ENCODE data around the gene RNF10. TPM values are rescaled to one million over a fixed set of nuclear protein-coding genes. Genes with fewer than 3 reads are reported as not detected.

RNF10 gene
- total RNA-seq, 1 donor from 2014 or later = 190 TPM

- ATAC-seq (no peak), DNase-seq (no peak)
- no peaks in the 10 kb centered on the region for H3K27me3 ChIP-seq
- H3K36me3 ChIP-seq = peaks cover 97% of the 10 kb centered on the region
- TF ChIP-seq, protein P1, sequence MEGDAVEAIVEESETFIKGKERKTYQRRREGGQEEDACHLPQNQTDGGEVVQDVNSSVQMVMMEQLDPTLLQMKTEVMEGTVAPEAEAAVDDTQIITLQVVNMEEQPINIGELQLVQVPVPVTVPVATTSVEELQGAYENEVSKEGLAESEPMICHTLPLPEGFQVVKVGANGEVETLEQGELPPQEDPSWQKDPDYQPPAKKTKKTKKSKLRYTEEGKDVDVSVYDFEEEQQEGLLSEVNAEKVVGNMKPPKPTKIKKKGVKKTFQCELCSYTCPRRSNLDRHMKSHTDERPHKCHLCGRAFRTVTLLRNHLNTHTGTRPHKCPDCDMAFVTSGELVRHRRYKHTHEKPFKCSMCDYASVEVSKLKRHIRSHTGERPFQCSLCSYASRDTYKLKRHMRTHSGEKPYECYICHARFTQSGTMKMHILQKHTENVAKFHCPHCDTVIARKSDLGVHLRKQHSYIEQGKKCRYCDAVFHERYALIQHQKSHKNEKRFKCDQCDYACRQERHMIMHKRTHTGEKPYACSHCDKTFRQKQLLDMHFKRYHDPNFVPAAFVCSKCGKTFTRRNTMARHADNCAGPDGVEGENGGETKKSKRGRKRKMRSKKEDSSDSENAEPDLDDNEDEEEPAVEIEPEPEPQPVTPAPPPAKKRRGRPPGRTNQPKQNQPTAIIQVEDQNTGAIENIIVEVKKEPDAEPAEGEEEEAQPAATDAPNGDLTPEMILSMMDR (IDR thresholded peaks at IDR 0.05) = no peak
- no peaks in the 10 kb centered on the region for H3K9me3 ChIP-seq
- H3K4me1 ChIP-seq = no peaks in the 10 kb centered on the region
- intact Hi-C loops (cut with DNase I) = no loop called here
- H3K27ac ChIP-seq = no peak overlapping the region
- no peak overlapping the region for H3K4me3 ChIP-seq
Observed at GRCh38 chr12:120562906-120563305, 28.8 kb downstream of the RNF10 start.

DNA sequence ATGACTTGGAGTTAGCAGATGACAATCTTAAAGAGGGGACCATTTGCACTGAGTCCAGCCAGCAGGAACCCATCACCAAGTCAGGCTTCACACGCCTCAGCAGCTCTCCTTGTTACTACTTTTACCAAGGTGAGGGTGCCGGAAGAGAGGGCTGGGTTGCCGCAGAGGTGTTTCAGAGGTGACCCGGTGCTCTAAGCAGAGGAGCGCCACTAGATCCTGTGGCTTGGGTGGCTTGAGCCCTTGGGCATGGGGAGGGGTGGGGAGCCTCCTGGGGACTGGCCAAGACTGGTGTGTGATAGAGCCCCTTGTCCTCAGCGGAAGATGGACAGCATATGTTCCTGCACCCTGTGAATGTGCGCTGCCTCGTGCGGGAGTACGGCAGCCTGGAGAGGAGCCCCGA is 29.3 kb downstream of the RNF10 start:
- H3K27ac ChIP-seq = no peak overlapping the region
- peak; percentile 30 for ATAC-seq
- TF ChIP-seq, protein P1 (IDR thresholded peaks at IDR 0.05) = no peak
- H3K4me3 ChIP-seq = no peak overlapping the region
- intact Hi-C loops (cut with DNase I) = no loop called here
- H3K27me3 ChIP-seq = no peaks in the 10 kb centered on the region
- H3K4me1 ChIP-seq = no peaks in the 10 kb centered on the region
- H3K9me3 ChIP-seq = no peaks in the 10 kb centered on the region
- H3K36me3 ChIP-seq = peaks cover 97% of the 10 kb centered on the region
- no peak for DNase-seq

DNA sequence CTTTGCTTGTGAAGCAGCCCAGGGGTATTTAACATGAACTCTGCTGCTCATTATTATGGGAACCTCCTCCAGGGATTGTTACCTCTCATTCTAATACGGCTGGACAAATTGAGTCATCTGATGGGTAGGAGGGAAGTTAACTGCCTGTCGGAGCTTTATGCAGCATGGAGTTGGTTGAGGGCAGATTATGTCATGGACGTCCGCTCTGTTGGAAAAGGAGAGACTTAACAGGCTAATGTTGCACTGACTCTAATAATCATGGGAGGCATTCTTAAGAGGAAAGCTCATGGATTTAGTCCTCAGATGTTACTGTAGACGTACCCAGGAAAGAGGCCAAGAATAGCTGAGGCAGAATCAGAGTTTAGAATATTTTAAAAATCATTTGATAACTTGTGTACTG is 37.1 kb downstream of the RNF10 start:
- no peak for DNase-seq
- Histone ChIP-seq H3K4me1 (no peaks in the 10 kb centered on the region), H3K27ac (no peak overlapping the region), H3K27me3 (no peaks in the 10 kb centered on the region), H3K4me3 (no peak overlapping the region), H3K9me3 (no peaks in the 10 kb centered on the region), H3K36me3 (peaks cover 100% of the 10 kb centered on the region)
- TF ChIP-seq, protein P1 (IDR thresholded peaks at IDR 0.05) = no peak
- no peak for ATAC-seq
- intact Hi-C loops (cut with DNase I) = no loop called here

DNA sequence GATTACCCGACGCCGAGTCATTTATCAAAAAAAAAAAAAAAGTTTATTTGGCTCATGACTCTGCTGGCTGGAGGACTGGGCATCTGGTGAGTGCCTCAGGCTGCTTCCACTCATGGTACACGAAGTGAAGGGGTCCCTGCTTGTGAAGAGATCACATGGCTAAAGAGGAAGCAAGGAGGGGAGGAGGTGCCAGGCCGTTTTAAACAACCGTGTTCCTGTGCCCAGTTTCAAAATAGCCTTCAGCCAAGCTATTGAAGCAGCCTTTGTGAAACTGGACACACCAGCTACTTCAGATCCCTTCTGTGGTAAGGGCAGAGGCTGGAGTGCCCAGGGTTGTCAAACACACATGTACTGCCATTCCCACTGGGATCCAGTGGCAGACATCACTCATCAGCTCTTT is 39.4 kb downstream of the RNF10 start:
- TF ChIP-seq, protein P1 (IDR thresholded peaks at IDR 0.05) = no peak
- Histone ChIP-seq H3K4me3 (no peak overlapping the region), H3K27me3 (no peaks in the 10 kb centered on the region), H3K27ac (no peak overlapping the region), H3K36me3 (peaks cover 100% of the 10 kb centered on the region), H3K4me1 (no peaks in the 10 kb centered on the region), H3K9me3 (no peaks in the 10 kb centered on the region)
- peak; percentile 31 for ATAC-seq
- intact Hi-C loops (cut with DNase I) = no loop called here
- no peak for DNase-seq

DNA sequence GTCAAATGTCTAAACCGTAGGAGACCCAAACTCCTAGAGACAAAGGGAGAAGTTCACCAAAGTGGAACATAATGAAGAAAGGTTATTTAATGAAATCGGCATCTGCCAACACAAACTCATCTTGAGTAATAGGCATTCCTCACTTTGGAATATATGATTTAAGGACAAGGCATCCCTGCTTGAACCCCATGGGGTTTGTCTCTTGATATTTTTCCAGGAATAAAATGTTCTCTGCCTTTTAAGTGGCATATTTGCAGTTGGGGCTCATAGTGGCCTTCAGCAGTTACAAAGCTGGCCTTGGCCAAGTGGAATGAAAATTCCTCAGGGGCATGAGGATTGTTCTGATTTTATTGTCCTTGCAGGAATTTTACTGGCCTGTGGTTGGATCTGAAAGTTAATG is 40.0 kb downstream of the RNF10 start:
- no peaks in the 10 kb centered on the region for H3K27me3 ChIP-seq
- peaks cover 100% of the 10 kb centered on the region for H3K36me3 ChIP-seq
- H3K4me1 ChIP-seq = no peaks in the 10 kb centered on the region
- DNase-seq = no peak
- no peak overlapping the region for H3K27ac ChIP-seq
- no peak for ATAC-seq
- TF ChIP-seq, protein P1 (IDR thresholded peaks at IDR 0.05) = no peak
- no peak overlapping the region for H3K4me3 ChIP-seq
- intact Hi-C loops (cut with DNase I) = no loop called here
- H3K9me3 ChIP-seq = no peaks in the 10 kb centered on the region

GRCh38 chr12:120579179-120579578 is 45.0 kb downstream of the RNF10 start:
- H3K27ac ChIP-seq = no peak overlapping the region
- H3K4me3 ChIP-seq = no peak overlapping the region
- H3K9me3 ChIP-seq = no peaks in the 10 kb centered on the region
- peaks cover 21% of the 10 kb centered on the region for H3K4me1 ChIP-seq
- H3K27me3 ChIP-seq = no peaks in the 10 kb centered on the region
- DNase-seq (no peak), ATAC-seq (no peak)
- peaks cover 58% of the 10 kb centered on the region for H3K36me3 ChIP-seq
- TF ChIP-seq, protein P1 (IDR thresholded peaks at IDR 0.05) = no peak
- intact Hi-C loops (cut with DNase I) = no loop called here
